Psoas muscle (tissue), 8 donors: ENCODE data around the gene GALNT17. TPM values are rescaled to one million over a fixed set of nuclear protein-coding genes. Genes with fewer than 3 reads are reported as not detected.

Experiments
- ATAC-seq, 4 donors: fragments of 200-7000 bp; cut with Tn5 transposase; one replicate each; pipeline ENCODE4 v1.9.1; 2020; ENCODE audit warnings: moderate library complexity in 3 of 4, mild to moderate bottlenecking in 2 of 4
- DNase-seq, 2 donors: peaks; one replicate each; pipeline ENCODE4 v3.0.0-alpha.2; 2020
- H3K27ac ChIP-seq: fragments of 200-600 bp; one replicate; pipeline ENCODE4 v1.8.0; 2022
- H3K27me3 ChIP-seq, 3 donors: fragments of 200-600 bp in 1 of 3; one replicate each; pipeline versions ENCODE4 v1.6.1 to v1.8.0; 2013 to 2022; ENCODE audit warnings: low read length in 2 of 3, mild to moderate bottlenecking in 2 of 3, moderate library complexity in 1 of 3; ENCODE audit not compliant: insufficient read depth in 3 of 3
- H3K36me3 ChIP-seq, 2 donors: fragments of 200-600 bp in 1 of 2; one replicate each; pipeline versions ENCODE4 v1.6.1 to v1.8.0; 2013 to 2022; ENCODE audit warnings: low read depth in 1 of 2, mild to moderate bottlenecking in 1 of 2, moderate library complexity in 1 of 2; ENCODE audit not compliant: insufficient read depth in 1 of 2
- H3K4me1 ChIP-seq: fragments of 200-600 bp; one replicate; pipeline ENCODE4 v1.8.0; 2022
- H3K4me3 ChIP-seq: fragments of 200-600 bp; one replicate; pipeline ENCODE4 v1.8.0; 2022; ENCODE audit warnings: mild to moderate bottlenecking
- H3K9me3 ChIP-seq: fragments of 200-600 bp; one replicate; pipeline ENCODE4 v1.8.0; 2022
- WGBS, 3 donors: extraction: QIAGEN DNeasy Blood & Tissue Kit; methylation state at CpG; one replicate each; pipeline versions ENCODE4 v1.1.6 to v1.1.7; 2013; 5-methylcytosine and 5-hydroxymethylcytosine counted together
- intact Hi-C, 2 donors: fragments of 100-400 bp; cut with DNase I; formaldehyde crosslinking; loops; one replicate each; pipeline versions ENCODE4 v1.11.0 to v1.14.2; 2022
- polyA plus RNA-seq, 3 donors: library from polyadenylated mRNA; stranded (reverse); fragments of 200-250 nt; gene quantifications; one replicate each; pipeline ENCODE4 v1.2.3, GENCODE V29; 2013
- total RNA-seq, 4 donors: library from RNA; stranded (reverse); fragmentation: NEBNext Ultra II Directional in 2 of 4; extraction: Animal tissue kit (Norgen Biotek cat#: 25700) in 2 of 4; gene quantifications; one replicate each; pipeline versions ENCODE4 v1.2.1 to v1.2.4, GENCODE V29; 2021 to 2023
- TF ChIP-seq, protein P1 (sequence below): fragments of 200-600 bp; IDR thresholded peaks from one replicate; pipeline ENCODE4 v1.8.0; 2022; ENCODE audit warnings: antibody characterized with exemption
- donor health status: healthy with polysubstance abuse.
- donor health status: DM: no; HTN: no; CAD: no; lungs with moderate emphysema.
- donor health status: Bipolar disorder and iron deficiency.
- donor health status: healthy.
- donor health status: DM: yes; HTN: yes; CAD: no.
- donor health status: DM: no; HTN: no; CAD: no.
- donor health status: DM: no; HTN: no; CAD: no.
- donor health status: DM: yes; HTN: yes; CAD: no.

Gene GALNT17
- total and polyA plus RNA-seq, 7 donors = 0.17 to 3.5 (median 0.65) TPM

DNA sequence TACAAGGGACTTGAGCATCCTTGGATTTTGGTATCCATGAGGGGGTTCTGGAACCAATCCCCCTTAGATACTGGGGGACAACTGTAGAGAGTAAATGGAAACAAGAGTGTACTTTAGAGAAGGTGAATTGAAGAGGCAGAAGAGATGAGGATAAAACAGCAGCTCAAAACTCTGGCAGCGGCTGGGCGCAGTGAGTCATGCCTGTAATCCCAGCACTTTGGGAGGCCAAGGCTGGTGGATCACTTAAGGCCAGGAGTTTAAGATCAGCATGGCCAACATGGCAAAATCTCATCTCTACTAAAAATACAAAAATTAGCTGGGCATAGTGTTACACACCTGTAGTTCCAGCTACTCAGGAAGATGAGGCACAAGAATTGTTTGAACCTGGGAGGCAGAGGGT lies 218.7 kb downstream of the GALNT17 start:
- Histone ChIP-seq H3K4me3 (no peak overlapping the region), H3K27ac (no peak overlapping the region), H3K9me3 (peaks cover 4% of the 10 kb centered on the region), H3K27me3 (no peaks in the 10 kb centered on the region), H3K4me1 (no peaks in the 10 kb centered on the region), H3K36me3 (no peaks in the 10 kb centered on the region)
- intact Hi-C loops = no loop called here
- no peak for ATAC-seq
- 39 to 98% (median 96%) methylated on average over 2 of the region's 2 CpGs for WGBS, 3 donors
- TF ChIP-seq, protein P1, sequence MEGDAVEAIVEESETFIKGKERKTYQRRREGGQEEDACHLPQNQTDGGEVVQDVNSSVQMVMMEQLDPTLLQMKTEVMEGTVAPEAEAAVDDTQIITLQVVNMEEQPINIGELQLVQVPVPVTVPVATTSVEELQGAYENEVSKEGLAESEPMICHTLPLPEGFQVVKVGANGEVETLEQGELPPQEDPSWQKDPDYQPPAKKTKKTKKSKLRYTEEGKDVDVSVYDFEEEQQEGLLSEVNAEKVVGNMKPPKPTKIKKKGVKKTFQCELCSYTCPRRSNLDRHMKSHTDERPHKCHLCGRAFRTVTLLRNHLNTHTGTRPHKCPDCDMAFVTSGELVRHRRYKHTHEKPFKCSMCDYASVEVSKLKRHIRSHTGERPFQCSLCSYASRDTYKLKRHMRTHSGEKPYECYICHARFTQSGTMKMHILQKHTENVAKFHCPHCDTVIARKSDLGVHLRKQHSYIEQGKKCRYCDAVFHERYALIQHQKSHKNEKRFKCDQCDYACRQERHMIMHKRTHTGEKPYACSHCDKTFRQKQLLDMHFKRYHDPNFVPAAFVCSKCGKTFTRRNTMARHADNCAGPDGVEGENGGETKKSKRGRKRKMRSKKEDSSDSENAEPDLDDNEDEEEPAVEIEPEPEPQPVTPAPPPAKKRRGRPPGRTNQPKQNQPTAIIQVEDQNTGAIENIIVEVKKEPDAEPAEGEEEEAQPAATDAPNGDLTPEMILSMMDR = no peak
- no peak for DNase-seq

DNA sequence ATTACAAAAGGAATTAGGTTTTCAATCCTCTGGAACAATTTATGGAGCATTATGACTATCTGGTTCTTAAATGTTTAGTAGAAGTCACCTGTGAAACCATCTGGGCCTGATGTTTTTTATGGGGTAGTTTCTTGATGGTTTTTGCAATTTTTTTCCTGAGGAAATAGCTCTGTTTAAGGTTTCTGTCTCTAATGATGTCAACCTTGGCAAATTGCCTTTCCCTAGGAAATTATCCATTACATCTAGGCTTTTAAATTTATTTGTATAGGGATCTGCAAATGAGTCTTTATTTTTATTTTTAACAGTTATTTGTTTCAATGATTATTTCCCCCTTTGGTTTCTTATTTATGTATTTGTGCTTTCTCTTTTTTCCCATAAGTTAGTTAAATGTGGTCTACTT lies 222.8 kb downstream of the GALNT17 start:
- Histone ChIP-seq H3K4me1 (no peaks in the 10 kb centered on the region), H3K27ac (no peak overlapping the region), H3K27me3 (no peaks in the 10 kb centered on the region), H3K36me3 (no peaks in the 10 kb centered on the region), H3K4me3 (no peak overlapping the region), H3K9me3 (peaks cover 9% of the 10 kb centered on the region)
- TF ChIP-seq, protein P1 = no peak
- intact Hi-C loops = no loop called here
- no peak for ATAC-seq
- no peak for DNase-seq

DNA sequence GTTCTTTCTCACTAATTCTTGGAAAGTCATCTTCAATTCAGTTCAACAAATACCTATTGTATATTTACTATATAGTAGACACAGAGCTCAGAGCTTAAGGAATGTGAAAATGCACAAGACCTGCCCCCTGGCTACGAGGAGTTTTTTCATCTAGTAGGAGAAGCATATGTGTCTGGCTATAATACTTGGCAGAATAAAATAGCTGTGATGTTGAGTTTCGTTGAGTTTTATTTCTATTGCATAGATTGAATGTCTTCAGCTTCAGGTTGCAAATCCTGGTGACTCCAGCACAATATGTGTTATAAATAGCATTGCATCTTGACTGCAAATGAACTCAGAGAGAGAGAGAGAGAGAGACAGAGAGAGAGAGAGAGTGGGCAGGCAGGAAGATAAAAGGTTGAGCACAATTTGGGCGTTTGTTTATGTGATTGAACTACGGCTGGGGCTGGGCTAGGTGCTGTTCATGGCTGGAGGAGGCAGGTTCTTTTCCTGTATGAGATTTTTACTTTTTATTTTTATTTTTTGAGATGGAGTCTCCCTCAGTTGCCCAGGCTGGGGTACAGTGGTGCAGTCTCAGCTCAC lies 229.6 kb downstream of the GALNT17 start:
- no peaks in the 10 kb centered on the region for H3K36me3 ChIP-seq
- DNase-seq (no peak), ATAC-seq (no peak)
- H3K9me3 ChIP-seq = peaks cover 5% of the 10 kb centered on the region
- intact Hi-C loops = no loop called here
- 32 to 41% (median 32%) methylated on average over 4 of the region's 4 CpGs for WGBS, 3 donors
- H3K27me3 ChIP-seq = no peaks in the 10 kb centered on the region
- H3K27ac ChIP-seq = no peak overlapping the region
- no peak overlapping the region for H3K4me3 ChIP-seq
- TF ChIP-seq, protein P1 = no peak
- H3K4me1 ChIP-seq = no peaks in the 10 kb centered on the region

GRCh38 chr7:71362240-71362639 lies 230.3 kb downstream of the GALNT17 start:
- H3K4me1 ChIP-seq = no peaks in the 10 kb centered on the region
- peaks cover 5% of the 10 kb centered on the region for H3K9me3 ChIP-seq
- H3K27me3 ChIP-seq = no peaks in the 10 kb centered on the region
- TF ChIP-seq, protein P1 = no peak
- ATAC-seq = no peak
- no peak overlapping the region for H3K27ac ChIP-seq
- 94 to 96% (median 95%) methylated on average over 7 of the region's 7 CpGs for WGBS, 3 donors
- intact Hi-C loops = no loop called here
- no peak for DNase-seq
- H3K36me3 ChIP-seq = no peaks in the 10 kb centered on the region
- H3K4me3 ChIP-seq = no peak overlapping the region

GRCh38 chr7:71363223-71363622 lies 231.3 kb downstream of the GALNT17 start:
- intact Hi-C loops = no loop called here
- ATAC-seq (no peak), DNase-seq (no peak)
- Histone ChIP-seq H3K27me3 (no peaks in the 10 kb centered on the region), H3K36me3 (no peaks in the 10 kb centered on the region), H3K27ac (no peak overlapping the region), H3K4me1 (no peaks in the 10 kb centered on the region), H3K4me3 (no peak overlapping the region), H3K9me3 (peaks cover 5% of the 10 kb centered on the region)
- TF ChIP-seq, protein P1 = no peak
- WGBS, 3 donors = 78 to 87% (median 83%) methylated on average over 5 of the region's 5 CpGs
